GM19324 (cell line): ENCODE measurements around the gene CRTC2.

ENCODE experiments used
- ATAC-seq: cut with Tn5 transposase; IDR thresholded peaks from one replicate; pipeline ENCODE4 v1.9.1; 2021; ENCODE audit warnings: mild to moderate bottlenecking, moderate library complexity; ENCODE audit not compliant: unreplicated experiment, low FRiP score

Gene CRTC2

GRCh38 chr1:153977250-153978240, 19.1 kb upstream of the CRTC2 start, which contains the start of gene JTB:
Gene JTB, minus strand, starts transcription at chr1:153977674. Its CDS starts 422 bp downstream, at chr1:153977252.
- peak; percentile 71 for ATAC-seq

GRCh38 chr1:153976819-153977249, 18.4 kb upstream of the CRTC2 start:
- peak; percentile 2 for ATAC-seq

- ATAC-seq = no peak
These were observed 15.1 kb upstream of the CRTC2 start for GRCh38 chr1:153973525-153973924.

- ATAC-seq = no peak
These were observed 14.7 kb upstream of the CRTC2 start for GRCh38 chr1:153973071-153973470.

- ATAC-seq = no peak
These were observed 11.9 kb upstream of the CRTC2 start for GRCh38 chr1:153970346-153970745.

GRCh38 chr1:153968972-153969371, 10.6 kb upstream of the CRTC2 start:
- ATAC-seq = no peak

GRCh38 chr1:153968408-153968807, 10.0 kb upstream of the CRTC2 start:
- ATAC-seq = no peak

- no peak for ATAC-seq
These were observed 9.6 kb upstream of the CRTC2 start for GRCh38 chr1:153968000-153968363.

GRCh38 chr1:153967107-153967999, 8.9 kb upstream of the CRTC2 start, which contains the start of gene CREB3L4:
Gene CREB3L4, plus strand, starts transcription at chr1:153967902. Its CDS starts 624 bp downstream, at chr1:153968526.
- ATAC-seq = peak; percentile 65

GRCh38 chr1:153963850-153964331, 5.5 kb upstream of the CRTC2 start:
- no peak for ATAC-seq

GRCh38 chr1:153963030-153963849, 4.8 kb upstream of the CRTC2 start, which contains the start of gene SLC39A1:
Gene SLC39A1, minus strand, starts transcription at chr1:153963537. Its CDS starts 822 bp downstream, at chr1:153962715.
- peak; percentile 57 for ATAC-seq

GRCh38 chr1:153962088-153963029, 3.9 kb upstream of the CRTC2 start:
- no peak for ATAC-seq

- no peak for ATAC-seq
These were observed 3.0 kb upstream of the CRTC2 start for GRCh38 chr1:153961421-153961820.

GRCh38 chr1:153960206-153960605, 1.8 kb upstream of the CRTC2 start:
- ATAC-seq = no peak

GRCh38 chr1:153959454-153959853, 1.0 kb upstream of the CRTC2 start:
- ATAC-seq = no peak

GRCh38 chr1:153958961-153959260, 499 bp upstream of the CRTC2 start:
- no peak for ATAC-seq

GRCh38 chr1:153957744-153958110, 685 bp downstream of the CRTC2 start:
- ATAC-seq = peak; percentile 12

GRCh38 chr1:153956997-153957715, 1.3 kb downstream of the CRTC2 start:
- ATAC-seq = no peak
